HTERT RPE-1 (cell line): ENCODE measurements around the gene LMBR1.

Source experiments
- in situ Hi-C: fragments of 300-500 bp; cut with MboI; formaldehyde crosslinking; loops from 4 replicates; pipeline ENCODE4 v1.14.3; 2020; ENCODE audit warnings: low sequenced_read_pairs

Gene LMBR1

DNA sequence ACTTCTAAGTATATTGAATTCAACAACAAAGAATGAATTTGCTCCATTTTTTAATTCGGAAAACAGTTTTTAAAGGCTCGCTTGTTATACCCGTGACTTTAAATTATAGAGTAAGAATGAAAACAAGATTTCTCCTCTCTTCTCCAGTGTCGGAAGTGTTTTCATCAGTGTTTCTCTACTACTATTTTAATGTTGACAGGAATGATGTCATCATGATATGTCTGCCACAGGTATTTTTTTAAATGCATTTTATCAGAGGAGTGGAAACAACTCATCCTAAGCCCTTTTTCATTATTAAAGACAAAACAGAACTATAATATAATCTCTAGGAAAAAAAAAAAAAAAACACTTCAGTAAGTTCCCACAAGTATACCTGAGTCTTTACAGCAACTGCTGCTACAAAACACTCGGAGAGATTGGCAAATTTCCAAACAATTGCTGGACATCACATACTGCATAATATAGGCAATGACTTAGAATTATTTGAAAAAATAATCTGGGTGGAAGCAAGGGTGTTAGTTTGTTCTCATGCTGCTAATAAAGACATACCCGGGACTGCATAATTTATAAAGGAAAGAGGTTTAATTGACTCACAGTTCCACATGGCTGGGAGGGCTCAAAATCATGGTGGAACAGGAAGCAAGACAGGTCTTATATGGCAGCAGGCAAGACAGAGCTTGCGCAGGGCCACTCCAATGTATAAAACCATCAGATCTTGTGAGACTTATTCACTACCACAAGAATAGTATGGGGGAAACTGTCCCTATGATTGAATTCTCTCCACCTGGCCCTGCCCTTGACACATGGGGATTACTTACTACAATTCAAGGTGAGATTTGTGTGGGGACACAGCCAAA, 257.2 kb downstream of the LMBR1 start:
- in situ Hi-C loops = no loop called here

DNA sequence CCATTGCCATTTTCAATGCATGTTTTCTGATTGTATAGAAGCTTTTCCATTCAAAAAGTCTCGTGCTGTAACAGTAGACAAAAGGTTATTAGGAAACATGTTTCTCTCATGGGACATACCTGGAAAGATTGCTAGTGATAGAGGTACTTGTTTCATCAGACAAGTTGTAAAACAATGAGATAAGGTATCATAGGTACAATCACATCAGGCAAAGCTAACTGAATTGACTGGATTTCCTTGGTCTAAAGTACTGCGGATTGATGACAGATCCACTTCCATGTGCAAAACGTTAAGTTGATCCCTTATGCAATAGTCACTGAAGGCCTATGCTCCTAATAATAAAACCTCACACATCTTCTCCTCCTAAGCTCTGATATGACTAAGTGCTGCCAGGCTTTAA, 258.9 kb downstream of the LMBR1 start:
- in situ Hi-C loops = no loop called here

DNA sequence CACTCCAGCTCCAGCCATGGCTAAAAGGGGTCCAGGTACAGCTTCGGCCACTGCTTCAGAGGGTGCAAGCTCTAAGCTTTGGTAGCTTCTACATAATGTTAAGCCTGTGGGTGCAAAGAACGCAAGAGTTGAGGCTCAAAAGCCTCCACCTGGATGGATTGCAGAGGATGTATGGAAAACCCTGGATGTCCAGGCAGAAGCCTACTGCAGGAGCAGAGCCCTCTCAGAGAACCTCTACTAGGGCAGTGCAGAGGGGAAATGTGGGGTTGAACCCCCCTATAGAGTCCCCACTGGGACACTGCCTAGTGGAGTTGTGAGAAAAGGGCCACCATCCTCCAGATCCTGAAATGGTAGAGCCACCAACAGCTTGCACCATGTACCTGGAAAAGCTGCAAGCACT, 263.1 kb downstream of the LMBR1 start:
- in situ Hi-C loops = no loop called here

DNA sequence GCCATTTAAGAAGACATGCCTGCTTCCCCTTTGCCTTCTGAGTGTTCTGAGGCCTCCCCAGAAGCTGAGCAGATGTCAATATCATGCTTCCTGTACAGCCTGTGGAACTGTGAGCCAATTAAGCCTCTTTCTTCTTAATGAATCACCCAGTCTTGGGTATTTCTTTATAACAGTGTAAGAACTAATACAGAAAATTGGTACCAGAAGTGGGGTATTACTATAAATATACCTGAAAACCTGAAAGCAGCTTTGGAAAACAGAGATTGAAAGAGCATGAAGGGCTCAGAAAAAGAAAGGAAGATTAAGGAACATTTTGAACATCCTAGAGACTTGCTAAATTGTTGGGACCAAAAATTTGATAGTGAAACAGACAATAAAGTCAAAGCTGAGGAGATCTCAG, 264.4 kb downstream of the LMBR1 start:
- in situ Hi-C loops = no loop called here
